Activated naive CD4-positive, alpha-beta T cell treated with anti-CD3 and anti-CD28 coated beads, Interleukin-2, amount 50 U/mL, for 72 hours (primary cell): ENCODE data around the gene ZC3H18. TPM values are rescaled to one million over a fixed set of nuclear protein-coding genes. Genes with fewer than 3 reads are reported as not detected.

Experiments used
- ATAC-seq, 2 donors: fragments of 150-1000 bp; cut with Tn5 transposase; 2 replicates each; pipeline ENCODE4 v1.10.0; 2021; ENCODE audit warnings: mild to moderate bottlenecking in 2 of 2, moderate library complexity in 2 of 2
- DNase-seq, 2 donors: peaks; one replicate each; pipeline ENCODE4 v3.0.0; 2021 to 2022; ENCODE audit warnings: low spot score in 2 of 2
- H3K27ac Mint-ChIP-seq, 2 donors: one replicate each; pipeline ENCODE4 v1.8.0; 2022; ENCODE audit warnings: mild to moderate bottlenecking in 2 of 2, mixed read lengths in 2 of 2
- H3K36me3 Mint-ChIP-seq, 2 donors: one replicate each; pipeline ENCODE4 v1.8.0; 2022; ENCODE audit warnings: mixed read lengths in 2 of 2
- H3K9me3 Mint-ChIP-seq, 2 donors: one replicate each; pipeline ENCODE4 v1.8.0; 2022; ENCODE audit warnings: mixed read lengths in 2 of 2
- total RNA-seq, 2 donors: library from RNA; stranded (reverse); gene quantifications; one replicate each; pipeline ENCODE4 v1.2.3, GENCODE V29; 2022

ZC3H18 gene
- total RNA-seq, 2 donors from 2014 or later, result 70.3 to 71.9 TPM

- ATAC-seq, result peak in 1 of 2 donors; percentile 38
Measured at GRCh38 chr16:88558457-88559442, 11.5 kb upstream of the ZC3H18 start.

GRCh38 chr16:88560714-88561484 lies 9.3 kb upstream of the ZC3H18 start:
- ATAC-seq (no peak), DNase-seq (no peak)

More at GRCh38 chr16:88558457-88559442, 11.5 kb upstream of the ZC3H18 start:
- DNase-seq, result no peak
- Mint-ChIP-seq H3K27ac (no peak overlapping the region), H3K9me3 (peaks cover 0 to 5% of the 10 kb centered on the region in 2 donors), H3K36me3 (peaks cover 0 to 6% of the 10 kb centered on the region in 2 donors)

GRCh38 chr16:88561485-88562359 lies 8.5 kb upstream of the ZC3H18 start:
- DNase-seq (peak in 1 of 2 donors; percentile 43), ATAC-seq (peak in 1 of 2 donors; percentile 40)
- no peaks in the 10 kb centered on the region for H3K36me3 Mint-ChIP-seq
- no peak overlapping the region for H3K27ac Mint-ChIP-seq
- no peaks in the 10 kb centered on the region for H3K9me3 Mint-ChIP-seq

More at GRCh38 chr16:88560714-88561484, 9.3 kb upstream of the ZC3H18 start:
- Mint-ChIP-seq H3K9me3 (peaks cover 0 to 5% of the 10 kb centered on the region in 2 donors), H3K36me3 (peaks cover 0 to 6% of the 10 kb centered on the region in 2 donors), H3K27ac (no peak overlapping the region)

GRCh38 chr16:88566158-88566557 lies 4.0 kb upstream of the ZC3H18 start:
- H3K9me3 Mint-ChIP-seq, result no peaks in the 10 kb centered on the region
- H3K36me3 Mint-ChIP-seq, result no peaks in the 10 kb centered on the region
- DNase-seq (peak; percentile 47 to 68), ATAC-seq (peak; percentile 51 to 54)
- H3K27ac Mint-ChIP-seq, result peak overlapping the region; percentile 37 to 46

- DNase-seq (no peak), ATAC-seq (no peak)
- Mint-ChIP-seq H3K36me3 (peaks cover 0 to 10% of the 10 kb centered on the region in 2 donors), H3K27ac (peak overlapping the region; percentile 69 to 86), H3K9me3 (no peaks in the 10 kb centered on the region)
Measured at GRCh38 chr16:88568710-88569613, 1.2 kb upstream of the ZC3H18 start.

GRCh38 chr16:88569614-88569984 lies 604 bp upstream of the ZC3H18 start:
- Mint-ChIP-seq H3K36me3 (peaks cover 0 to 10% of the 10 kb centered on the region in 2 donors), H3K27ac (peak overlapping the region; percentile 69 to 86), H3K9me3 (no peaks in the 10 kb centered on the region)
- ATAC-seq, result peak; percentile 16 to 51
- no peak for DNase-seq

GRCh38 chr16:88570691-88571092 lies 489 bp downstream of the ZC3H18 start:
- DNase-seq (peak in 1 of 2 donors; percentile 45), ATAC-seq (peak; percentile 29 to 61)
- Mint-ChIP-seq H3K27ac (peak overlapping the region; percentile 86), H3K9me3 (no peaks in the 10 kb centered on the region), H3K36me3 (peaks cover 0 to 10% of the 10 kb centered on the region in 2 donors)

- no peak for DNase-seq
- Mint-ChIP-seq H3K36me3 (peaks cover 7 to 17% of the 10 kb centered on the region in 2 donors), H3K27ac (peak overlapping the region in 1 of 2 donors; percentile 6), H3K9me3 (no peaks in the 10 kb centered on the region)
- ATAC-seq, result no peak
Measured at GRCh38 chr16:88575251-88575650, 5.0 kb downstream of the ZC3H18 start.

- Mint-ChIP-seq H3K9me3 (no peaks in the 10 kb centered on the region), H3K27ac (peak overlapping the region in 1 of 2 donors; percentile 35), H3K36me3 (peaks cover 7 to 17% of the 10 kb centered on the region in 2 donors)
- ATAC-seq (no peak), DNase-seq (no peak)
Measured at GRCh38 chr16:88576307-88576706, 6.1 kb downstream of the ZC3H18 start.

GRCh38 chr16:88577166-88577565 lies 7.0 kb downstream of the ZC3H18 start:
- no peaks in the 10 kb centered on the region for H3K9me3 Mint-ChIP-seq
- no peak for ATAC-seq
- DNase-seq, result no peak
- H3K36me3 Mint-ChIP-seq, result peaks cover 7 to 10% of the 10 kb centered on the region in 2 donors
- peak overlapping the region; percentile 35 to 62 for H3K27ac Mint-ChIP-seq

GRCh38 chr16:88578446-88579313 lies 8.5 kb downstream of the ZC3H18 start:
- DNase-seq (no peak), ATAC-seq (peak; percentile 61 to 86)
- Mint-ChIP-seq H3K9me3 (no peaks in the 10 kb centered on the region), H3K27ac (peak overlapping the region; percentile 35 to 62), H3K36me3 (peaks cover 7% of the 10 kb centered on the region in 2 donors)

- Mint-ChIP-seq H3K9me3 (no peaks in the 10 kb centered on the region), H3K27ac (peak overlapping the region; percentile 14 to 65), H3K36me3 (peaks cover 7% of the 10 kb centered on the region in 2 donors)
- DNase-seq, result no peak
- ATAC-seq, result no peak
Measured at GRCh38 chr16:88580371-88580770, 10.2 kb downstream of the ZC3H18 start.

- ATAC-seq, result no peak
- H3K36me3 Mint-ChIP-seq, result peaks cover 7% of the 10 kb centered on the region in 2 donors
Measured at GRCh38 chr16:88581033-88581432, 10.8 kb downstream of the ZC3H18 start.

GRCh38 chr16:88582912-88583575 lies 12.8 kb downstream of the ZC3H18 start:
- Mint-ChIP-seq H3K36me3 (peaks cover 7 to 11% of the 10 kb centered on the region in 2 donors), H3K9me3 (no peaks in the 10 kb centered on the region), H3K27ac (peak overlapping the region in 1 of 2 donors; percentile 55)
- no peak for DNase-seq
- ATAC-seq, result no peak

More at GRCh38 chr16:88581033-88581432, 10.8 kb downstream of the ZC3H18 start:
- H3K9me3 Mint-ChIP-seq, result no peaks in the 10 kb centered on the region
- no peak for DNase-seq
- H3K27ac Mint-ChIP-seq, result peak overlapping the region; percentile 14 to 36
